ENCODE results near the gene GVQW3.

GVQW3 gene

GRCh38 chr11:76385903-76386302 is 4.8 kb downstream of the GVQW3 start:
- TF ChIP-seq ZFX (IDR thresholded peaks at IDR 0.05) (no peak), CTCF (conservative IDR thresholded peaks at IDR 0.05) (no peak)
- H3K27ac ChIP-seq: no peak overlapping the region

GRCh38 chr11:76388408-76388807 is 7.3 kb downstream of the GVQW3 start:
- H3K27ac ChIP-seq: no peak overlapping the region
- TF ChIP-seq CTCF (conservative IDR thresholded peaks at IDR 0.05): no peak
- TF ChIP-seq ZFX (IDR thresholded peaks at IDR 0.05): no peak

- TF ChIP-seq CTCF (conservative IDR thresholded peaks at IDR 0.05) (no peak), ZFX (IDR thresholded peaks at IDR 0.05) (no peak)
- no peak overlapping the region for H3K27ac ChIP-seq
Observed at GRCh38 chr11:76391021-76391420, 9.9 kb downstream of the GVQW3 start.

GRCh38 chr11:76391811-76392475 is 10.8 kb downstream of the GVQW3 start:
- TF ChIP-seq ZFX (IDR thresholded peaks at IDR 0.05): no peak
- no peak for TF ChIP-seq CTCF (conservative IDR thresholded peaks at IDR 0.05)
- no peak overlapping the region for H3K27ac ChIP-seq

GRCh38 chr11:76392870-76393269 is 11.7 kb downstream of the GVQW3 start:
- H3K27ac ChIP-seq: no peak overlapping the region
- TF ChIP-seq ZFX (IDR thresholded peaks at IDR 0.05): no peak
- TF ChIP-seq CTCF (conservative IDR thresholded peaks at IDR 0.05): no peak

GRCh38 chr11:76394411-76394810 is 13.3 kb downstream of the GVQW3 start:
- TF ChIP-seq ZFX (IDR thresholded peaks at IDR 0.05) (no peak), CTCF (conservative IDR thresholded peaks at IDR 0.05) (no peak)
- no peak overlapping the region for H3K27ac ChIP-seq

- H3K27ac ChIP-seq: no peak overlapping the region
- no peak for TF ChIP-seq ZFX (IDR thresholded peaks at IDR 0.05)
- TF ChIP-seq CTCF (conservative IDR thresholded peaks at IDR 0.05): no peak
Observed at GRCh38 chr11:76395296-76395695, 14.2 kb downstream of the GVQW3 start.

Data from C4-2B (cell line).